LHCN-M2 (cell line): ENCODE results near the gene PDE4B. TPM values are rescaled to one million over a fixed set of nuclear protein-coding genes. Genes with fewer than 3 reads are reported as not detected.

Experiments
- DNase-seq: peaks from one replicate; pipeline ENCODE4 v3.0.0-alpha.2; 2012; ENCODE audit warnings: low read depth
- total RNA-seq: library from RNA; depleted of rRNA; stranded (reverse); fragments of >200 nt; gene quantifications from 2 replicates; pipeline ENCODE4 v1.2.3, GENCODE V29; 2014

PDE4B gene
- total RNA-seq, 1 experiment from 2014 or later, result 6.8 TPM

- no peak for DNase-seq
Measured at GRCh38 chr1:66281808-66282207, 489.1 kb downstream of the PDE4B start.

- peak; percentile 66 for DNase-seq
Measured at GRCh38 chr1:66282343-66282852, 489.7 kb downstream of the PDE4B start.

GRCh38 chr1:66282891-66283621, 490.4 kb downstream of the PDE4B start:
- no peak for DNase-seq

- peak; percentile 79 for DNase-seq
Measured at GRCh38 chr1:66283622-66284041, 490.9 kb downstream of the PDE4B start.

DNA sequence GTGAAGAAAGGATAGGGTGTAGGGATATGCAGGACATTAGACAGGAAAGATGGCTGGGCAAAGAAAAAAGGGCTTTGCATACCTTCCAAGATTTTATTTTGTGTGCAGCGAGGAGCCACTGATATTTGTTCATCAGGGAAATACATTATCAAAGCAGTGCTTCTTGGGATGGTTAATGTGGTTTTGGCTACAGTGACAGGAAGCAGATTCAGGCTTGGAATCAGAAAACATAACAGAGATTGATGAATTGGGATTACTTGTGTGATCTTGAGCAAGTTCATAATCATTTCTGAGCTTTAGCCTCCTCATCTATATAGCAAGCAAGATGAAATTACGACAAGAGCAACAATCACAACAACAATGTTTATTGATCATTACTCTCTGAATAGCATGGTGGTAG, 492.1 kb downstream of the PDE4B start:
- DNase-seq, result no peak

- DNase-seq, result no peak
Measured at GRCh38 chr1:66285618-66286270, 493.0 kb downstream of the PDE4B start.

DNA sequence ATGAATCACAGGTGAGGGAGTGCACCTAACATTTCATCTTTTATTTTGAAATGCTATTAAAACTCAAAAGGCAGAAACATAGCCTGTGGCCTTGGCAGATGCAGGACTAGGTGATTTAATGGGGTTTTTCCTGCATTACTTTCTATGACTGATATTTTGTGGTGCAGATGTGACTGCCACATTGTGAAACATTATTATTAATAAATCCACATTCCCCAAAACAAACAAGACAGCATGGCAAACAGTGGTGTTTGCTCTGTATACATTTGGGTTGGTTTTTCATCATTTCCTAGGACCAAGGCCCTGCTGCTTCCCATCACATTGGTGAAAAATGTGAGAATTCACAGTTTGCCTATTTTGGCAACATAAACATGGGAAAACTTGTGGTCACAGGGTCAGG, 493.6 kb downstream of the PDE4B start:
- DNase-seq, result no peak

GRCh38 chr1:66288048-66288447, 495.4 kb downstream of the PDE4B start:
- no peak for DNase-seq

- no peak for DNase-seq
Measured at GRCh38 chr1:66290761-66291530, 498.3 kb downstream of the PDE4B start.

- no peak for DNase-seq
Measured at GRCh38 chr1:66291531-66291864, 498.8 kb downstream of the PDE4B start.

DNA sequence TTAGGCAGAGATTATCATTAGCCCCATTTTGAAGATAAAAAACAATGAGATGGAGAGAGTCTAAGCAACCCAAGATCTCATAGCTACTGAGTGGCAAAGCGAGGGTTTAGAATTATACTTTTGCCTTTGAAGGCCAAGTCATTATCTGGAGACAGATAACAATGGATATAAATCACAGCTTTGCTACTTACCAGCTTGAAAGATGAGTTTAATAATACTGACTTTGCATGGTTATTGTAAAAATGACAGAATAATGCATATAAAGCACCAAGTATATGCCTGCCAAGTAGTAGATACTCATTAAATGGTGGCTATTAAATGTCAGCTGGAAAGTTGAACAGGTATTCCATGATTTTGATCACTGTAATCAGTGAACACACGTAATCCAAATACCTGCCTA, 499.6 kb downstream of the PDE4B start:
- no peak for DNase-seq

GRCh38 chr1:66292944-66293343, 500.2 kb downstream of the PDE4B start:
- no peak for DNase-seq

DNA sequence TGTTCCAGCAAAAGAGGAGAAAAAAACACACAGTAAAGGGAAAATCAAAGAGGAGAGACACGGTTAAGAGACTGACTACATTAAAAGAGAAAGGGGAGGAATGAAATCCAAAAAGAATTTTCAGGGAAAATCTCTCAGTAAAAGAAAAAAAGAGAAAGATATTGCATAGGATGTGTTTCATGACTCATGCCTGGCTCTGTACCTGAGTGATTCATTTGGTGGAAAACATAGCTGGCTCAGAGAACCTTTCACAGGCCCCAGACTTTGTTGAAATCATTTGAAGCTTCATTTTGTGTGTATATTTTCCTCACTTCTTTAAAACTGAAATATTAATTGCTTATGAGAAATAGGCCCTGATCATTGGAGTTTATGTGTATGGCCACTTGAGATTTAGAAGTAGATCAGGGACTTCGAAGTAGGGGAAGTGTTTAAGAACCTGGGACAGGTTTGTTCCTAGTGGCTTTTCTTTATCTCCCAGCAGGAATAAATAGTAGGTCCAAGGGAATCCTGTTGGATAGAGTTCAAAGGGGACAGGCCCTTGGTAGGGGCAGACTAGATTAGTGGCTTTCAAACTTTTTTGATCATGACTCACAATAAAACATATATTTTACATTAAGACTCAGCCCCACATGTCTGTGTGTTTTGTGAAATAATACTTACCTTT, 502.1 kb downstream of the PDE4B start:
- no peak for DNase-seq

GRCh38 chr1:66295803-66296202, 503.1 kb downstream of the PDE4B start:
- DNase-seq, result no peak

DNA sequence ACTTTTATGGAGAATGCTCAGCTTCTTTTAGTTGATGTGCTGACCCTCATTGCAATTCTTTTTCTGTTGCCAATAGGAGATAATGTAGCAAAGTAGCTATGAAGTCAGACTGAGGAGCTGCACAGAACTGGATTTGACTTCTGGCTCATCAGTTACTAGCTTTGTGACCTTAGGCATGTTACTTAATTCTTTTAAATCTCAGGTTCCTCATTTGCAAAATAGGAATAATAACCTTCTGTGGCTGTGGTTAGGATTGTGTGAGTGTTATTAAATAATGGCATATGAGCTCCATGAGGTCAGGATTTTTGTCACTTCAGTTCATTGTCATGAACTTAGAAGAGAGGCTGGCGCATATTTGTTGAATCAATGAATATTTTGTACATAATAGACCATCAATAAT, 503.7 kb downstream of the PDE4B start:
- DNase-seq, result no peak

DNA sequence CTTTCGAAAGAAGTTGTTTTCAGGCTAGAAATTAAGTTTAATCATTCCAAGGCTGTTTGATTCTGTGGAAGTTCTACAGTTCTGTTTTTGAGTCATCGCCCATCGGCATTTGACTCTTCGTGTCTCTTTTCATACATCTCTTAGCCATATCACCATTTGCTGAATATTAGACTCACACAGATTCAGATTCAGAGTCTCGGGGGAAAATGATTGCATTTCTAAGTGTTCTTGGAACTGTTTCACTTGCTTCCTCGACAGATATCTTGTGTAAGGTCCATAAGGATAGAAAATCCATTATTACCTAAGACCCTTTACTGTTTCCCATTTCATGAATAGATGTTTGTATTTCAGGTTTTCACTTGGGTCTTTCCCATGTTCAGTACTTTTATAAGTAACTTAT, 504.3 kb downstream of the PDE4B start:
- DNase-seq, result no peak

GRCh38 chr1:66298464-66298863, 505.8 kb downstream of the PDE4B start:
- DNase-seq, result no peak

DNA sequence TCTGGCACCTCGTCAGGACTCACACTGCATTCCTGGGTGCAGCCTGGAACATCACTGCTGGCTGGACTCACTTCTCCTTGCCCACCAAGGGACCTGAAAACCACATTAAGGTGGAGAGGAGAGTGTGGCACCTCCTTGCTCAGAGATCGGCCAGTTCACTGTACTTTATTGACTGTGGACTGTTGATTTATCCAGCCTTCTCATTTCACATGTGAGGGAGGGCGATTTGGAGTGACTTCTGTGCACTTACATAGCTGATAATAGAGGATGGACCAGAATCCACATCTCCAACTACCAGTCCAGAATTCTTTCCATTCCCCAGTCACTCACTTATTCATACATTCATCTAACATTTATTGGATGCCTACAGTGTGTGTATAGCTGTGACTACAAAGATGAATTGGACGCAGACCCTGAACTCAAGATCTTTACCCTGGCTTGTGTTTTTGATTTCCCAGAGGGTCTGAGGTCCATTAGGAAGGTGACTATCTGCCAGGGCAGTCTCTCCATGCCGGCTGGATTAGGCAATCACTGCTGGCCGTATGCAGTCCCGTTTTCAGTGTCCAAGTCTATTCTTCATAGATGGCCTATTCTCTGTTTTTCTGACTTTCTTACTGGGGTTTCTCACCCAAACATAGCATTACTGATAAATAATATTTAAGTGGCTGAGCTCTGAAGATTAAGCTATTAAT, 507.7 kb downstream of the PDE4B start:
- DNase-seq, result no peak

- DNase-seq, result peak; percentile 78
Measured at GRCh38 chr1:66300972-66301451, 508.3 kb downstream of the PDE4B start.

GRCh38 chr1:66302184-66302742, 509.6 kb downstream of the PDE4B start:
- DNase-seq, result no peak

DNA sequence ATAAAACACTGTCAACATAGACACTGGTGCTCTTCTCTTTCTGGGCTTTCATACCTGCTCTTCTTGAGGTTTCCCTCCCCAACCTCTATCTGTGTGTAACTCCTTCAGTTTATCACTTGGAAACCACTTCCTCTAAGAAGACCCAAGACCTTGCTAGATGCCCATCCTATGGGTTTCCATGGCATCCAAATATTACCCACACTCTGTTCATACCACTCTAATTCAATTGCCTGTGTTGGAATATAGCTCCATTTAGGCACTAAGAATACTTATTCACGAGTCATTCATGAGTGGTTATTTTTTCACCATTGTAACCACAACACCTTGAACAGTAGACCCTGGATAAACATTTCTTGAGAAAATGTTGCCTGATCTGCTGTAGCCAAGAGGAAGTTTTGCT, 510.1 kb downstream of the PDE4B start:
- DNase-seq, result peak; percentile 60
